CD1c-positive myeloid dendritic cell (primary cell): Measurements from ENCODE around the gene SCLT1.
A peak's percentile ranks its signal among the peaks of the same experiment; 100 is the strongest.

Experiments used
- DNase-seq: peaks from one replicate; pipeline ENCODE4 v3.0.0-alpha.2; 2016; ENCODE audit errors: extremely low spot score

Gene SCLT1

GRCh38 chr4:128958194-128958593 is 135.1 kb downstream of the SCLT1 start:
- DNase-seq, result peak; percentile 63

GRCh38 chr4:128957459-128957858 is 135.9 kb downstream of the SCLT1 start:
- no peak for DNase-seq

- DNase-seq, result no peak
These were observed 137.6 kb downstream of the SCLT1 start for GRCh38 chr4:128955751-128956150.

GRCh38 chr4:128954941-128955340 is 138.4 kb downstream of the SCLT1 start:
- DNase-seq, result no peak

- DNase-seq, result no peak
These were observed 142.0 kb downstream of the SCLT1 start for GRCh38 chr4:128951316-128951715.

GRCh38 chr4:128950796-128951195 is 142.5 kb downstream of the SCLT1 start:
- no peak for DNase-seq

- no peak for DNase-seq
These were observed 146.4 kb downstream of the SCLT1 start for GRCh38 chr4:128946916-128947315.

- no peak for DNase-seq
These were observed 150.7 kb downstream of the SCLT1 start for GRCh38 chr4:128942607-128943006.

- no peak for DNase-seq
These were observed 152.4 kb downstream of the SCLT1 start for GRCh38 chr4:128940971-128941370.

- DNase-seq, result no peak
These were observed 163.3 kb downstream of the SCLT1 start for GRCh38 chr4:128930051-128930450.

GRCh38 chr4:128924951-128925350 is 168.4 kb downstream of the SCLT1 start:
- no peak for DNase-seq

- DNase-seq, result no peak
These were observed 171.4 kb downstream of the SCLT1 start for GRCh38 chr4:128921954-128922353.

- DNase-seq, result peak; percentile 20
These were observed 175.6 kb downstream of the SCLT1 start for GRCh38 chr4:128917781-128918180.

- DNase-seq, result peak; percentile 78
These were observed 176.5 kb downstream of the SCLT1 start for GRCh38 chr4:128916832-128917231.

- no peak for DNase-seq
These were observed 177.8 kb downstream of the SCLT1 start for GRCh38 chr4:128915544-128915943.

GRCh38 chr4:128913228-128913627 is 180.1 kb downstream of the SCLT1 start:
- DNase-seq, result peak; percentile 59

GRCh38 chr4:128908735-128909134 is 184.6 kb downstream of the SCLT1 start:
- DNase-seq, result no peak

- DNase-seq, result no peak
These were observed 185.4 kb downstream of the SCLT1 start for GRCh38 chr4:128907981-128908380.

- no peak for DNase-seq
These were observed 186.8 kb downstream of the SCLT1 start for GRCh38 chr4:128906581-128906980.

GRCh38 chr4:128904821-128905220 is 188.5 kb downstream of the SCLT1 start:
- DNase-seq, result no peak

GRCh38 chr4:128880662-128881061 is 212.7 kb downstream of the SCLT1 start:
- no peak for DNase-seq

- DNase-seq, result no peak
These were observed 213.4 kb downstream of the SCLT1 start for GRCh38 chr4:128879971-128880370.

GRCh38 chr4:128879283-128879682 is 214.1 kb downstream of the SCLT1 start:
- DNase-seq, result no peak

GRCh38 chr4:128877934-128878333 is 215.4 kb downstream of the SCLT1 start:
- DNase-seq, result no peak

GRCh38 chr4:128876200-128876599 is 217.1 kb downstream of the SCLT1 start:
- DNase-seq, result no peak
